Suprapubic skin (tissue), 4 donors: ENCODE measurements around the gene GALNT7. TPM values are rescaled to one million over a fixed set of nuclear protein-coding genes. Genes with fewer than 3 reads are reported as not detected.

Source experiments
- DNase-seq, 2 donors: peaks; one replicate each; pipeline ENCODE4 v3.0.0-alpha.2; 2019; ENCODE audit warnings: low spot score in 2 of 2
- H3K27ac ChIP-seq: fragments of 200-600 bp; sonication (generic); one replicate; pipeline ENCODE4 v1.5.1; 2019
- H3K27me3 ChIP-seq: fragments of 200-600 bp; sonication (generic); one replicate; pipeline ENCODE4 v1.5.1; 2019
- H3K36me3 ChIP-seq: fragments of 200-600 bp; sonication (generic); one replicate; pipeline ENCODE4 v1.5.1; 2019
- H3K4me1 ChIP-seq: fragments of 200-600 bp; sonication (generic); one replicate; pipeline ENCODE4 v1.5.1; 2019
- H3K4me3 ChIP-seq: fragments of 200-600 bp; sonication (generic); one replicate; pipeline ENCODE4 v1.5.1; 2019; ENCODE audit warnings: mild to moderate bottlenecking
- H3K9me3 ChIP-seq: fragments of 200-600 bp; sonication (generic); one replicate; pipeline ENCODE4 v1.5.1; 2019
- EP300 ChIP-seq: sonication (generic); formaldehyde crosslinking; IDR thresholded peaks from one replicate; pipeline ENCODE4 v1.6.1; 2017; ENCODE audit warnings: antibody characterized with exemption
- POLR2A ChIP-seq, 2 donors: fragments of 450-650 bp; IDR thresholded peaks; one replicate each; pipeline ENCODE4 v1.6.1; 2017; ENCODE audit warnings: antibody characterized with exemption in 2 of 2, mild to moderate bottlenecking in 2 of 2, moderate library complexity in 2 of 2
- POLR2AphosphoS5 ChIP-seq, 3 donors: sonication (generic); formaldehyde crosslinking; IDR thresholded peaks; one replicate each; pipeline ENCODE4 v1.6.1; 2017; ENCODE audit warnings: antibody characterized with exemption in 3 of 3
- WGBS: methylation state at CpG from one replicate; pipeline ENCODE4 v1.1.5; 2018; 5-methylcytosine and 5-hydroxymethylcytosine counted together
- total RNA-seq, 4 donors: library from RNA; depleted of rRNA; stranded (reverse); fragments of >200 nt; gene quantifications; one replicate each; pipeline ENCODE4 v1.1.0, GENCODE V29; 2016
- TF ChIP-seq, protein P1 (sequence below), 2 donors: fragments of 200-600 bp in 1 of 2; fragments of 450-650 bp in 1 of 2; sonication (generic) in 1 of 2; IDR thresholded peaks; one replicate each; pipeline ENCODE4 v1.5.1; 2016 to 2019; ENCODE audit warnings: antibody characterized with exemption in 2 of 2, mild to moderate bottlenecking in 1 of 2, moderate library complexity in 1 of 2

GALNT7 gene
- total RNA-seq, 4 donors from 2014 or later: 7.9 to 13.4 (median 9.5) TPM

GRCh38 chr4:173139561-173139960 lies 29.1 kb upstream of the GALNT7 start:
- DNase-seq: no peak

DNA sequence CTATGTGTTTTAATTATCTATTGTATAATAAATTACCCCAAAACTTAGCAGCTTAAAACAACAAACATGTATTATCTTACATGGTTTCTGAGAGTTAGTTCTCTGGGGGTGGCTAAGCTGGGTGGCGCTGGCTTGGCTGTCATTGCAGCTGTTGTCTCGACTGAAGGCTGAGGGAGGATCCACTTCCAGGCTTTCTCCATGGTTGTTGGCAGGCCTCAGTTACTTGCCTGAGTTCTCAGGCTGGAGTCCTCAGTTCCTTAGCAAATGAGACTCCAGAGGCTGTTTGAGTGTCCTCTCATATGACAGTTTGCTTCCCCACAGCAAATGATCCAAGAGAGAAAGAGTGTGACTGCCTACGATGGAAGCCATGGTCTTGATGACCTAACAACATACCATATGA lies 23.5 kb upstream of the GALNT7 start:
- H3K27ac ChIP-seq: no peak overlapping the region
- no peaks in the 10 kb centered on the region for H3K4me1 ChIP-seq
- TF ChIP-seq, protein P1, sequence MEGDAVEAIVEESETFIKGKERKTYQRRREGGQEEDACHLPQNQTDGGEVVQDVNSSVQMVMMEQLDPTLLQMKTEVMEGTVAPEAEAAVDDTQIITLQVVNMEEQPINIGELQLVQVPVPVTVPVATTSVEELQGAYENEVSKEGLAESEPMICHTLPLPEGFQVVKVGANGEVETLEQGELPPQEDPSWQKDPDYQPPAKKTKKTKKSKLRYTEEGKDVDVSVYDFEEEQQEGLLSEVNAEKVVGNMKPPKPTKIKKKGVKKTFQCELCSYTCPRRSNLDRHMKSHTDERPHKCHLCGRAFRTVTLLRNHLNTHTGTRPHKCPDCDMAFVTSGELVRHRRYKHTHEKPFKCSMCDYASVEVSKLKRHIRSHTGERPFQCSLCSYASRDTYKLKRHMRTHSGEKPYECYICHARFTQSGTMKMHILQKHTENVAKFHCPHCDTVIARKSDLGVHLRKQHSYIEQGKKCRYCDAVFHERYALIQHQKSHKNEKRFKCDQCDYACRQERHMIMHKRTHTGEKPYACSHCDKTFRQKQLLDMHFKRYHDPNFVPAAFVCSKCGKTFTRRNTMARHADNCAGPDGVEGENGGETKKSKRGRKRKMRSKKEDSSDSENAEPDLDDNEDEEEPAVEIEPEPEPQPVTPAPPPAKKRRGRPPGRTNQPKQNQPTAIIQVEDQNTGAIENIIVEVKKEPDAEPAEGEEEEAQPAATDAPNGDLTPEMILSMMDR (IDR thresholded peaks at IDR 0.05): no peak
- TF ChIP-seq EP300: no peak
- TF ChIP-seq POLR2AphosphoS5 (IDR thresholded peaks at IDR 0.05): no peak
- TF ChIP-seq POLR2A (IDR thresholded peaks at IDR 0.05): no peak
- 72% methylated on average over 3 of the region's 3 CpGs for WGBS
- no peak overlapping the region for H3K4me3 ChIP-seq
- H3K36me3 ChIP-seq: no peaks in the 10 kb centered on the region
- no peak for DNase-seq
- peaks cover 3% of the 10 kb centered on the region for H3K27me3 ChIP-seq
- H3K9me3 ChIP-seq: no peaks in the 10 kb centered on the region

More at GRCh38 chr4:173139561-173139960, 29.1 kb upstream of the GALNT7 start:
- H3K4me3 ChIP-seq: no peak overlapping the region
- TF ChIP-seq, protein P1 (IDR thresholded peaks at IDR 0.05): no peak
- TF ChIP-seq POLR2A (IDR thresholded peaks at IDR 0.05): no peak
- no peak for TF ChIP-seq EP300
- TF ChIP-seq POLR2AphosphoS5 (IDR thresholded peaks at IDR 0.05): no peak
- H3K36me3 ChIP-seq: no peaks in the 10 kb centered on the region
- peaks cover 3% of the 10 kb centered on the region for H3K27me3 ChIP-seq
- H3K4me1 ChIP-seq: no peaks in the 10 kb centered on the region
- 38% methylated on average over 2 of the region's 2 CpGs for WGBS
- no peak overlapping the region for H3K27ac ChIP-seq
- H3K9me3 ChIP-seq: no peaks in the 10 kb centered on the region

DNA sequence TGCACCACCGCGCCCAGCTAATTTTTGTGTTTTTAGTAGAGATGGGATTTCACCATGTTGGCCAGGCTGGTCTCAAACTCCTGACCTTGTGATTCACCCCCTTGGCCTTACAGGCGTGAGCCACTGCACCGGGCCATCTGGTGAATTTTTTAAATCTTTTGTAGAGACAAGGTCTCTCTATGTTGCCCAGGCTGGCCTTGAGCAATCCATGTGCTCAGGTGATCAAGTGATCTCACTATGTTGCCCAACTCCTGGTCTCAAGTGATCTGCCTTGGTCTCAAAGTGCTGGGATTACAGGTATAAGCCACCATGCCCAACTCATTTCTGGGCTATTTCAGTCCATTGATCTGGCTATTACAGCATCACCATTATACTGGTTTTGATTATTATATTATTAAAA lies 22.2 kb upstream of the GALNT7 start:
- TF ChIP-seq, protein P1 (IDR thresholded peaks at IDR 0.05): no peak
- TF ChIP-seq EP300 (no peak), POLR2A (IDR thresholded peaks at IDR 0.05) (no peak), POLR2AphosphoS5 (IDR thresholded peaks at IDR 0.05) (no peak)
- H3K36me3 ChIP-seq: no peaks in the 10 kb centered on the region
- no peaks in the 10 kb centered on the region for H3K4me1 ChIP-seq
- 91% methylated on average over 4 of the region's 4 CpGs for WGBS
- H3K4me3 ChIP-seq: no peak overlapping the region
- H3K27me3 ChIP-seq: peaks cover 2% of the 10 kb centered on the region
- H3K27ac ChIP-seq: no peak overlapping the region
- no peak for DNase-seq
- H3K9me3 ChIP-seq: no peaks in the 10 kb centered on the region

- no peaks in the 10 kb centered on the region for H3K4me1 ChIP-seq
- no peak for DNase-seq
- H3K4me3 ChIP-seq: no peak overlapping the region
- WGBS: 82% methylated on average over 2 of the region's 2 CpGs
- no peaks in the 10 kb centered on the region for H3K36me3 ChIP-seq
- no peaks in the 10 kb centered on the region for H3K9me3 ChIP-seq
- no peaks in the 10 kb centered on the region for H3K27me3 ChIP-seq
- H3K27ac ChIP-seq: no peak overlapping the region
- no peak for TF ChIP-seq EP300
- TF ChIP-seq POLR2AphosphoS5 (IDR thresholded peaks at IDR 0.05): no peak
- TF ChIP-seq, protein P1 (IDR thresholded peaks at IDR 0.05): no peak
- TF ChIP-seq POLR2A (IDR thresholded peaks at IDR 0.05): no peak
Measured at GRCh38 chr4:173151496-173151895, 17.1 kb upstream of the GALNT7 start.

DNA sequence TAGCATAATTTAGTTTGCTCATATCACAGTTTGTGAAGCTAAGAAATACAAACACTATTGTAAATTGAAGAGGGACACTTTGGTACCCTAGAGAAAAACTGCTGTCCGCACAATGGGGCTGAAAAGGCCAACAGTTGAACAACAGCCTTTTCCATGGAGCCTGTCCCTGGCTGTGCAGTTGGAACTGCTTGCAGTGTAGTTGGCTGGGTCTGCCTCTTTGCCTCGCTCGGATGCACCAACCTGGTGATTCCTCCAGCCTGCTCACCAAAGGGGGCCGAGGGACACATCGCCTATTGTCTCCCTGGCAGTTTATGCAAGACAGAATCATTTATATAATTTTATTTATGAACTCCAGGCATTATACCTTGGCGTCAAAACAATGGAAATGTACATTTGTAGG lies 16.5 kb upstream of the GALNT7 start:
- TF ChIP-seq EP300 (no peak), POLR2AphosphoS5 (IDR thresholded peaks at IDR 0.05) (no peak)
- Histone ChIP-seq H3K4me1 (no peaks in the 10 kb centered on the region), H3K27ac (no peak overlapping the region), H3K27me3 (no peaks in the 10 kb centered on the region), H3K36me3 (no peaks in the 10 kb centered on the region), H3K4me3 (no peak overlapping the region), H3K9me3 (no peaks in the 10 kb centered on the region)
- DNase-seq: no peak
- 92% methylated on average over 6 of the region's 6 CpGs for WGBS

DNA sequence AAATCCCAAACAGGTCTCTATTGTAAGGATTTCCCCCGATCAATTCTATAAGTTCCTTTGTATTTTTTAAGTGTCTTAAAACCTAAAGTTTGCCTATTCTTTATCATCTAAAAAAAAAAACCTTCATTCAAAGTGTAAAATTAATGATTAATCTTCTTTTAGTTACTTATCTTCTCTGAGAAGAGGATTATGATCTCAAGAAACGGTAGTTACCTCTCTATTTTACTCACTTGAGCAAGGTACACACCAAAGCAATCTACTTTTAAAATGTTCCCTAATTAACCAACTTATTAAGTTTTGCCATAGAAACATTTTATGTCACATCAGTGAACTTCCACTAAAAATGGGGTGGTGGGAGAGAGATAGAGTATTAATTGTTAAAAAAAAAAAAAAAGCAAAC lies 15.2 kb upstream of the GALNT7 start:
- 85% methylated on average over 2 of the region's 2 CpGs for WGBS
- H3K4me1 ChIP-seq: no peaks in the 10 kb centered on the region

More for the DNA sequence above, 15.2 kb upstream of the GALNT7 start:
- Histone ChIP-seq H3K4me3 (no peak overlapping the region), H3K27me3 (no peaks in the 10 kb centered on the region), H3K27ac (no peak overlapping the region), H3K9me3 (no peaks in the 10 kb centered on the region), H3K36me3 (no peaks in the 10 kb centered on the region)
- TF ChIP-seq EP300 (no peak), POLR2A (IDR thresholded peaks at IDR 0.05) (no peak), POLR2AphosphoS5 (IDR thresholded peaks at IDR 0.05) (no peak)
- TF ChIP-seq, protein P1 (IDR thresholded peaks at IDR 0.05): no peak
- DNase-seq: no peak
